A549 treated with dexamethasone at 1 μM for 4 hours (cell line): ENCODE measurements around the gene KREMEN2. TPM values are rescaled to one million over a fixed set of nuclear protein-coding genes. Genes with fewer than 3 reads are reported as not detected.

Source experiments
- total RNA-seq: library from RNA; stranded (reverse); fragments of 200-300 nt; extraction: Qiagen RNA extraction; gene quantifications from 5 replicates; pipeline ENCODE4 v1.2.3, GENCODE V29; 2022

Gene KREMEN2
- 0.95 to 2.0 TPM (median 1.9 TPM) in 5 replicates for total RNA-seq

DNA sequence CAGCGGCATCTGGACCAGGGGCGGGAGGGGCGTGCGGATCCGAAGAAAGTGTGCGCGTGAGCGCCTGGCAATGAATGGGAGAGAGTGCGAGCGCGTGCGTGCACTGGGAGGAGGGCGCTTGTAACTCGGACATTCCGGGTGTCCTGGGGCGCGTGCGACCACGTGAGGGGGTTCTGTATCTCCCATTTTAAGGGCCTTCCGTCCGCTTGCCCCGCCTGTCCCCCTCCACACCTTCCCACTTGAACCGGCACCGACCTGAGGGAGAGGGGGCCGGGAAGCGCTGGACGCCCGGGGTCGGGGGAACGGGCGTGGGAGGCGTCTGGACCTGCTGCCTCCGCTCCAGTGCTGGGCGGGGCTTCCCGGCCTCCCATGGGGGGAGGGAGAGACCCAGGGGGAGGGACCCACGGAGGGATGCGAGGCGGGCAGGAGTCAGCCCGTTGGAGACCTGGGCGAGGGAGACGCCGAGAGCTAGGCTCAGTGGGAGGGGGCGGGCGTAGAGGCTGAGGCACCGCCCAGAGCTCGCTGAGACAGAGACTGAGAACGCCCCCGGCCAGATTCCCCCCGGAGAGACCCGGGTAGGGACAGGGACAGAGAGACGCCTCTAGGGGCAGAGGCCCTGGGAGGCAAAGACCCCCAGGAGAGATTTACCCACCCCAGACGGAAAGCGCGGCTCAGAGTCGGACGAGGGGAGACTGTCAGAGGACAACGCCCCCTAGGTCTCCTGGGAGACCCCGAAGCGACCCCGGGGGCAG is at the start of gene KREMEN2:
Gene KREMEN2, plus strand, starts transcription at position 553 of the 752 bp plus-strand sequence. CDS start 246 bp downstream, outside the sequence.

DNA sequence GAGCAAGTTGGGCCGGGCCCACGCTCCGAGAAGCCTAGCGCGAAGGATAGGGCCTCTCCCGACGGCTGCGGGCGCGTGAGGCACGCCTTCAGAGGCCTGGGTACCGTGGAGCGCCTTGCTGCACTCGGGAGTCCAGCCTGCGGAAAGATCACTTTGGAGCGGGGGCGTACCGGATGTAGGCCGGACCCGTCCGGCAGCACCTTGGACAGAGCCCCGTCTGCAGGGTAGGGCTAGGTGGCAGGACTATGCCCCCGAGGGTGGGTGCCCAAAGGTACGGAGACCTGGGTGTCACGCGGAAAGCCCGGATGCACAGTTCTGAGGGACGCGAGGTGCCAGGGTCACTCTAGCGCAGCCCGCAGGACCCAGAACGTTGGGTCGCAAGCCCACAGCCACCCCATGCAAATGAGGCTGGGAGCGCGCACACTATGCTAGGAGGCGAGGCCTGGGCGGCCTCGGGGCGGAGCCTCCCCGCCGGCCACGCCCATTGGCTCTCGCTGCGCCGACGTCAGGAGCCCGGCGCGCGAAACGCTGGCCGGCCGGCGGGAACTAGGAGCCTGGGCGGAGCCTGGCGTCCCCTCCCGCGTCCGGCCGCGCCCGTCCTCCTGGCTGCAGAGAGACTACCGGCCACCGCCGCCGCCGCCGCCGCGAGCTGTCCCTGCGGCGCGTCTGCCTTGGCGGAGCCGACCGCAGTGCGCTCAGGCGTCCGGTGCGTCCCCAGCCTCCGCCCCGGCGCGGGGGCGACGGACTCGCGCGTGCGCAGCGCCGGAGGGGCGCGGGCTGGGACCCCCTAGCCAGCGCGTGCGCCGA is 4.9 kb downstream of the KREMEN2 start, which contains the start of gene PAQR4:
Gene PAQR4, plus strand, starts transcription at position 611 of the 807 bp plus-strand sequence. CDS start 327 bp downstream, outside the sequence.

GRCh38 chr16:2980227-2981176 is 16.4 kb downstream of the KREMEN2 start, which contains the start of gene PKMYT1:
PKMYT1 (minus strand) TSS chr16:2980446; CDS start chr16:2979657, 789 bp downstream.

GRCh38 chr16:3012828-3013420 is 48.8 kb downstream of the KREMEN2 start, which contains the start of gene CLDN9:
CLDN9 (plus strand) TSS chr16:3012923; CDS start chr16:3013363, 440 bp downstream.

Other genes starting within 250 kb of the KREMEN2 start
- 1.1 to 2.4 TPM (median 1.5 TPM) in 5 replicates for gene PRSS27, start 244.1 kb upstream of the KREMEN2 start, total RNA-seq
- gene SRRM2, start 211.6 kb upstream of the KREMEN2 start, total RNA-seq, result 272 to 485 TPM (median 450 TPM) in 5 replicates
- 421 to 531 TPM (median 462 TPM) in 5 replicates for gene ELOB, start 187.0 kb upstream of the KREMEN2 start, total RNA-seq
- not detected in 5 replicates for gene PRSS33, start 176.7 kb upstream of the KREMEN2 start, total RNA-seq
- not detected in 5 replicates for gene PRSS41, start 165.8 kb upstream of the KREMEN2 start, total RNA-seq
- 0.18 to 0.19 TPM in 2 of 5 replicates, not detected in the others for gene PRSS21, start 147.0 kb upstream of the KREMEN2 start, total RNA-seq
- gene ZG16B, start 134.0 kb upstream of the KREMEN2 start, total RNA-seq, result 0.60 to 0.98 TPM (median 0.66 TPM) in 5 replicates
- gene PRSS22, start 106.1 kb upstream of the KREMEN2 start, total RNA-seq, result 0.35 to 1.5 TPM (median 0.65 TPM) in 5 replicates
- 44.5 to 51.4 TPM (median 50.7 TPM) in 5 replicates for gene FLYWCH2, start 81.1 kb upstream of the KREMEN2 start, total RNA-seq
- 14.4 to 27.1 TPM (median 24.6 TPM) in 5 replicates for gene FLYWCH1, start 52.3 kb upstream of the KREMEN2 start, total RNA-seq
- 29.5 to 44.0 TPM (median 42.5 TPM) in 5 replicates for gene PAQR4, start 5.1 kb downstream of the KREMEN2 start, total RNA-seq
- gene PKMYT1, start 16.2 kb downstream of the KREMEN2 start, total RNA-seq, result 57.1 to 92.9 TPM (median 85.4 TPM) in 5 replicates
- gene CLDN9, start 48.6 kb downstream of the KREMEN2 start, total RNA-seq, result 0.28 to 0.43 TPM (median 0.38 TPM) in 5 replicates
- 0.14 to 0.54 TPM (median 0.31 TPM) in 5 replicates for gene CLDN6, start 53.9 kb downstream of the KREMEN2 start, total RNA-seq
- 415 to 495 TPM (median 463 TPM) in 5 replicates for gene TNFRSF12A, start 56.1 kb downstream of the KREMEN2 start, total RNA-seq
- 224 to 248 TPM (median 238 TPM) in 5 replicates for gene HCFC1R1, start 59.7 kb downstream of the KREMEN2 start, total RNA-seq
- gene THOC6, start 59.8 kb downstream of the KREMEN2 start, total RNA-seq, result 21.4 to 33.8 TPM (median 31.0 TPM) in 5 replicates
- 0.02 TPM in 1 of 5 replicates, not detected in the others for gene BICDL2, start 72.7 kb downstream of the KREMEN2 start, total RNA-seq
- 1.1 to 1.6 TPM (median 1.3 TPM) in 5 replicates for gene MMP25, start 82.3 kb downstream of the KREMEN2 start, total RNA-seq
- gene IL32, start 101.4 kb downstream of the KREMEN2 start, total RNA-seq, result 23.4 to 34.9 TPM (median 28.8 TPM) in 5 replicates
- gene ZSCAN10, start 135.0 kb downstream of the KREMEN2 start, total RNA-seq, result 0.06 TPM in 1 of 5 replicates, not detected in the others
- gene ZNF205, start 148.3 kb downstream of the KREMEN2 start, total RNA-seq, result 11.1 to 15.7 TPM (median 14.3 TPM) in 5 replicates
- 7.1 to 14.3 TPM (median 13.0 TPM) in 5 replicates for gene ZNF213, start 170.8 kb downstream of the KREMEN2 start, total RNA-seq
- 0.26 to 0.56 TPM (median 0.42 TPM) in 5 replicates for gene OR1F1, start 223.9 kb downstream of the KREMEN2 start, total RNA-seq